ENCODE data around the gene COL5A1.

COL5A1 gene

GRCh38 chr9:134736791-134737497 is 95.3 kb downstream of the COL5A1 start:
- 94% methylated on average over 18 of the region's 18 CpGs for WGBS

GRCh38 chr9:134737842-134738580 is 96.4 kb downstream of the COL5A1 start:
- Histone ChIP-seq H3K36me3 (ENCODE audit: control insufficient read depth in 1 of 2, insufficient read depth in 2 of 2, low read depth in 1 of 2, low read length in 2 of 2) (peaks cover 61 to 87% of the 10 kb centered on the region in 2 experiments), H2BK12ac (ENCODE audit: low read length in 2 of 2) (no peak overlapping the region), H3K18ac (ENCODE audit: low read depth in 1 of 2, low read length in 2 of 2) (no peak overlapping the region), H3K4me1 (ENCODE audit: control insufficient read depth, insufficient read depth, low read depth, low read length) (peaks cover 24% of the 10 kb centered on the region), H4K8ac (ENCODE audit: low read length) (no peak overlapping the region), H3K23ac (ENCODE audit: low read length in 2 of 2) (no peak overlapping the region), H3K14ac (ENCODE audit: low read length in 2 of 2) (no peak overlapping the region), H3K27me3 (ENCODE audit: control insufficient read depth in 1 of 2, insufficient read depth in 1 of 2, low read length in 2 of 2) (no peaks in the 10 kb centered on the region), H3K4ac (ENCODE audit: low read depth in 1 of 2, low read length in 2 of 2) (no peak overlapping the region), H2BK15ac (ENCODE audit: low read depth, poor library complexity, severe bottlenecking) (no peak overlapping the region), H3K9ac (ENCODE audit: low read length) (no peak overlapping the region), H2AK5ac (ENCODE audit: low read length, severe bottlenecking) (no peak overlapping the region), H3K9me3 (ENCODE audit: control insufficient read depth, low read length) (no peaks in the 10 kb centered on the region), H4K91ac (ENCODE audit: low read length) (peak overlapping the region; percentile 5), H2BK120ac (ENCODE audit: low read depth, low read length) (no peak overlapping the region), H2AFZ (ENCODE audit: low read depth, low read length) (no peak overlapping the region), H3K4me3 (ENCODE audit: insufficient read depth in 1 of 2, low read depth in 1 of 2, low read length in 2 of 2) (no peak overlapping the region), H3K27ac (ENCODE audit: low read length, poor library complexity, severe bottlenecking) (no peak overlapping the region), H3K79me1 (replicated peaks; ENCODE audit: low read length, poor library complexity, severe bottlenecking) (peaks cover 9% of the 10 kb centered on the region), H2BK5ac (ENCODE audit: low read depth, low read length, poor library complexity, severe bottlenecking) (no peak overlapping the region), H3K4me2 (ENCODE audit: low read length, poor library complexity, severe bottlenecking) (no peak overlapping the region)
- no peak for DNase-seq
- WGBS, result 91% methylated on average over 23 of the region's 26 CpGs

More at GRCh38 chr9:134736791-134737497, 95.3 kb downstream of the COL5A1 start:
- Histone ChIP-seq H2BK12ac (ENCODE audit: low read length in 2 of 2) (peak overlapping the region in 1 of 2 experiments; percentile 0), H3K4me3 (ENCODE audit: insufficient read depth in 1 of 2, low read depth in 1 of 2, low read length in 2 of 2) (no peak overlapping the region), H2AFZ (ENCODE audit: low read depth, low read length) (no peak overlapping the region), H3K4me1 (ENCODE audit: control insufficient read depth, insufficient read depth, low read depth, low read length) (peaks cover 27% of the 10 kb centered on the region), H3K9ac (ENCODE audit: low read length) (no peak overlapping the region), H4K91ac (ENCODE audit: low read length) (peak overlapping the region; percentile 76), H3K36me3 (ENCODE audit: control insufficient read depth in 1 of 2, insufficient read depth in 2 of 2, low read depth in 1 of 2, low read length in 2 of 2) (peaks cover 69 to 87% of the 10 kb centered on the region in 2 experiments), H4K8ac (ENCODE audit: low read length) (peak overlapping the region; percentile 61), H2AK5ac (ENCODE audit: low read length, severe bottlenecking) (no peak overlapping the region), H2BK15ac (ENCODE audit: low read depth, poor library complexity, severe bottlenecking) (no peak overlapping the region), H3K18ac (ENCODE audit: low read depth in 1 of 2, low read length in 2 of 2) (peak overlapping the region; percentile 40 to 69), H3K27ac (ENCODE audit: low read length, poor library complexity, severe bottlenecking) (no peak overlapping the region), H3K79me1 (replicated peaks; ENCODE audit: low read length, poor library complexity, severe bottlenecking) (peaks cover 11% of the 10 kb centered on the region), H3K9me3 (ENCODE audit: control insufficient read depth, low read length) (no peaks in the 10 kb centered on the region), H3K23ac (ENCODE audit: low read length in 2 of 2) (no peak overlapping the region), H2BK5ac (ENCODE audit: low read depth, low read length, poor library complexity, severe bottlenecking) (no peak overlapping the region), H2BK120ac (ENCODE audit: low read depth, low read length) (no peak overlapping the region), H3K4ac (ENCODE audit: low read depth in 1 of 2, low read length in 2 of 2) (peak overlapping the region in 1 of 2 experiments; percentile 19), H3K4me2 (ENCODE audit: low read length, poor library complexity, severe bottlenecking) (no peak overlapping the region), H3K27me3 (ENCODE audit: control insufficient read depth in 1 of 2, insufficient read depth in 1 of 2, low read length in 2 of 2) (no peaks in the 10 kb centered on the region), H3K14ac (ENCODE audit: low read length in 2 of 2) (no peak overlapping the region)
- DNase-seq, result no peak

GRCh38 chr9:134738869-134739659 is 97.5 kb downstream of the COL5A1 start:
- peak overlapping the region; percentile 35 for H4K8ac ChIP-seq (ENCODE audit: low read length)
- no peak overlapping the region for H2AK5ac ChIP-seq (ENCODE audit: low read length, severe bottlenecking)
- no peaks in the 10 kb centered on the region for H3K9me3 ChIP-seq (ENCODE audit: control insufficient read depth, low read length)
- DNase-seq, result peak; percentile 66
- no peak overlapping the region for H3K14ac ChIP-seq (ENCODE audit: low read length in 2 of 2)
- no peak overlapping the region for H2BK12ac ChIP-seq (ENCODE audit: low read length in 2 of 2)
- H3K23ac ChIP-seq (ENCODE audit: low read length in 2 of 2), result no peak overlapping the region
- no peak overlapping the region for H2AFZ ChIP-seq (ENCODE audit: low read depth, low read length)
- H3K79me1 ChIP-seq (replicated peaks; ENCODE audit: low read length, poor library complexity, severe bottlenecking), result peaks cover 7% of the 10 kb centered on the region
- H3K9ac ChIP-seq (ENCODE audit: low read length), result no peak overlapping the region
- H3K4me1 ChIP-seq (ENCODE audit: control insufficient read depth, insufficient read depth, low read depth, low read length), result peaks cover 15% of the 10 kb centered on the region
- peak overlapping the region; percentile 4 for H4K91ac ChIP-seq (ENCODE audit: low read length)
- peaks cover 64 to 88% of the 10 kb centered on the region in 2 experiments for H3K36me3 ChIP-seq (ENCODE audit: control insufficient read depth in 1 of 2, insufficient read depth in 2 of 2, low read depth in 1 of 2, low read length in 2 of 2)
- H2BK120ac ChIP-seq (ENCODE audit: low read depth, low read length), result no peak overlapping the region
- no peak overlapping the region for H3K27ac ChIP-seq (ENCODE audit: low read length, poor library complexity, severe bottlenecking)
- H2BK15ac ChIP-seq (ENCODE audit: low read depth, poor library complexity, severe bottlenecking), result no peak overlapping the region
- no peak overlapping the region for H3K18ac ChIP-seq (ENCODE audit: low read depth in 1 of 2, low read length in 2 of 2)
- H3K4ac ChIP-seq (ENCODE audit: low read depth in 1 of 2, low read length in 2 of 2), result no peak overlapping the region
- H3K4me2 ChIP-seq (ENCODE audit: low read length, poor library complexity, severe bottlenecking), result no peak overlapping the region
- H3K27me3 ChIP-seq (ENCODE audit: control insufficient read depth in 1 of 2, insufficient read depth in 1 of 2, low read length in 2 of 2), result no peaks in the 10 kb centered on the region
- no peak overlapping the region for H2BK5ac ChIP-seq (ENCODE audit: low read depth, low read length, poor library complexity, severe bottlenecking)
- WGBS, result 61% methylated on average over 30 of the region's 31 CpGs
- no peak overlapping the region for H3K4me3 ChIP-seq (ENCODE audit: insufficient read depth in 1 of 2, low read depth in 1 of 2, low read length in 2 of 2)

- H3K23ac ChIP-seq (ENCODE audit: low read length in 2 of 2), result no peak overlapping the region
- peaks cover 70 to 93% of the 10 kb centered on the region in 2 experiments for H3K36me3 ChIP-seq (ENCODE audit: control insufficient read depth in 1 of 2, insufficient read depth in 2 of 2, low read depth in 1 of 2, low read length in 2 of 2)
- no peaks in the 10 kb centered on the region for H3K9me3 ChIP-seq (ENCODE audit: control insufficient read depth, low read length)
- H2BK12ac ChIP-seq (ENCODE audit: low read length in 2 of 2), result peak overlapping the region in 1 of 2 experiments; percentile 42
- peak overlapping the region; percentile 4 for H4K91ac ChIP-seq (ENCODE audit: low read length)
- no peak overlapping the region for H2AFZ ChIP-seq (ENCODE audit: low read depth, low read length)
- H3K14ac ChIP-seq (ENCODE audit: low read length in 2 of 2), result no peak overlapping the region
- H3K18ac ChIP-seq (ENCODE audit: low read depth in 1 of 2, low read length in 2 of 2), result no peak overlapping the region
- H3K4ac ChIP-seq (ENCODE audit: low read depth in 1 of 2, low read length in 2 of 2), result no peak overlapping the region
- no peak overlapping the region for H3K9ac ChIP-seq (ENCODE audit: low read length)
- no peak overlapping the region for H2AK5ac ChIP-seq (ENCODE audit: low read length, severe bottlenecking)
- H3K79me1 ChIP-seq (replicated peaks; ENCODE audit: low read length, poor library complexity, severe bottlenecking), result peaks cover 7% of the 10 kb centered on the region
- H3K4me1 ChIP-seq (ENCODE audit: control insufficient read depth, insufficient read depth, low read depth, low read length), result peaks cover 12% of the 10 kb centered on the region
- 93% methylated on average over 8 of the region's 8 CpGs for WGBS
- H3K4me3 ChIP-seq (ENCODE audit: insufficient read depth in 1 of 2, low read depth in 1 of 2, low read length in 2 of 2), result no peak overlapping the region
- H3K27me3 ChIP-seq (ENCODE audit: control insufficient read depth in 1 of 2, insufficient read depth in 1 of 2, low read length in 2 of 2), result no peaks in the 10 kb centered on the region
- no peak for DNase-seq
- no peak overlapping the region for H3K4me2 ChIP-seq (ENCODE audit: low read length, poor library complexity, severe bottlenecking)
- H3K27ac ChIP-seq (ENCODE audit: low read length, poor library complexity, severe bottlenecking), result no peak overlapping the region
- H4K8ac ChIP-seq (ENCODE audit: low read length), result no peak overlapping the region
- H2BK120ac ChIP-seq (ENCODE audit: low read depth, low read length), result no peak overlapping the region
- H2BK5ac ChIP-seq (ENCODE audit: low read depth, low read length, poor library complexity, severe bottlenecking), result no peak overlapping the region
- H2BK15ac ChIP-seq (ENCODE audit: low read depth, poor library complexity, severe bottlenecking), result no peak overlapping the region
Measured at GRCh38 chr9:134739660-134739968, 98.0 kb downstream of the COL5A1 start.

All from mesenchymal stem cell (in vitro differentiated cells and primary cell).